ENCODE measurements around the gene PDZD2. TPM values are rescaled to one million over a fixed set of nuclear protein-coding genes. Genes with fewer than 3 reads are reported as not detected.

Gene PDZD2
- total and polyA plus RNA-seq, 2 experiments from 2014 or later, result 8.3 to 16.9 TPM

DNA sequence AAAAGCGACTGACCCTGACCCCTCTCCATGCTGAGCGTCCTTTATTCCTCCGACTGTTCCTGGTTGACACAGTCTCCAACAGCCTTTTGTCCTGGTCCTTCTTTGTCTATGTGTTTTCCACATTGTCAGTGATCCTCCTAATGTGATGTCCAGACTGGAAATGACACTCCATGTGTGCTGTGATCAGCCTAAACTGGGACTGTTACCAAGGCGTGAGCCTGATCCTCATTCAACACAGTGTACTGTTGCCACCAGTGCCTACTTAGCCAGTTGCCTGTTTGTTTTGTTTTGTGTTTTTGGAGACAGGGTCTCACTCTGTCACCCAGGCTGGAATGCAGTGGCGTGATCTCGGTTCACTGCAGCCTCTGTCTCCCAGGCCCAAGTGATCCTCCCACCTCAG, 343.1 kb downstream of the PDZD2 start:
- no peak overlapping the region for H2AFZ ChIP-seq
- H3K4me1 ChIP-seq (ENCODE audit: insufficient read depth), result peaks cover 6% of the 10 kb centered on the region
- no peaks in the 10 kb centered on the region for H3K36me3 Mint-ChIP-seq (ENCODE audit: low read depth)
- no peak overlapping the region for H3K4me3 Mint-ChIP-seq
- H3K27ac ChIP-seq (ENCODE audit: low read depth), result no peak overlapping the region
- no peaks in the 10 kb centered on the region; the same call in 1 of the 2 replicates for H3K9me2 ChIP-seq (ENCODE audit: insufficient read depth)
- no peak overlapping the region for H3K27ac Mint-ChIP-seq
- no peaks in the 10 kb centered on the region for H3K36me3 ChIP-seq (ENCODE audit: insufficient read depth)
- TF ChIP-seq POLR2AphosphoS5 (IDR thresholded peaks at IDR 0.05; ENCODE audit: low read depth) (no peak), ZNF114 (CRISPR knock-in tag; IDR thresholded peaks at IDR 0.05) (no peak), ETS1 (IDR thresholded peaks at IDR 0.05) (no peak), ZNF331 (CRISPR knock-in tag; IDR thresholded peaks at IDR 0.05; ENCODE audit: low read depth) (no peak), CREB1 (CRISPR knock-in tag; IDR thresholded peaks at IDR 0.05; ENCODE audit: low read depth) (no peak), EZH2 (IDR thresholded peaks at IDR 0.05; ENCODE audit: low read depth, unreplicated experiment) (no peak), NANOG (IDR thresholded peaks at IDR 0.05; ENCODE audit: borderline replicate concordance) (no peak), EZH2phosphoT487 (IDR thresholded peaks at IDR 0.05; ENCODE audit: unreplicated experiment) (no peak), CTCF (conservative IDR thresholded peaks at IDR 0.05; ENCODE audit: low read depth in 2 of 2) (no peak), JUNB (IDR thresholded peaks at IDR 0.05; ENCODE audit: unreplicated experiment) (no peak), STAT1 (IDR thresholded peaks at IDR 0.05; ENCODE audit: unreplicated experiment) (no peak), ZNF462 (CRISPR knock-in tag; IDR thresholded peaks at IDR 0.05) (no peak)
- TF ChIP-seq, protein P1, sequence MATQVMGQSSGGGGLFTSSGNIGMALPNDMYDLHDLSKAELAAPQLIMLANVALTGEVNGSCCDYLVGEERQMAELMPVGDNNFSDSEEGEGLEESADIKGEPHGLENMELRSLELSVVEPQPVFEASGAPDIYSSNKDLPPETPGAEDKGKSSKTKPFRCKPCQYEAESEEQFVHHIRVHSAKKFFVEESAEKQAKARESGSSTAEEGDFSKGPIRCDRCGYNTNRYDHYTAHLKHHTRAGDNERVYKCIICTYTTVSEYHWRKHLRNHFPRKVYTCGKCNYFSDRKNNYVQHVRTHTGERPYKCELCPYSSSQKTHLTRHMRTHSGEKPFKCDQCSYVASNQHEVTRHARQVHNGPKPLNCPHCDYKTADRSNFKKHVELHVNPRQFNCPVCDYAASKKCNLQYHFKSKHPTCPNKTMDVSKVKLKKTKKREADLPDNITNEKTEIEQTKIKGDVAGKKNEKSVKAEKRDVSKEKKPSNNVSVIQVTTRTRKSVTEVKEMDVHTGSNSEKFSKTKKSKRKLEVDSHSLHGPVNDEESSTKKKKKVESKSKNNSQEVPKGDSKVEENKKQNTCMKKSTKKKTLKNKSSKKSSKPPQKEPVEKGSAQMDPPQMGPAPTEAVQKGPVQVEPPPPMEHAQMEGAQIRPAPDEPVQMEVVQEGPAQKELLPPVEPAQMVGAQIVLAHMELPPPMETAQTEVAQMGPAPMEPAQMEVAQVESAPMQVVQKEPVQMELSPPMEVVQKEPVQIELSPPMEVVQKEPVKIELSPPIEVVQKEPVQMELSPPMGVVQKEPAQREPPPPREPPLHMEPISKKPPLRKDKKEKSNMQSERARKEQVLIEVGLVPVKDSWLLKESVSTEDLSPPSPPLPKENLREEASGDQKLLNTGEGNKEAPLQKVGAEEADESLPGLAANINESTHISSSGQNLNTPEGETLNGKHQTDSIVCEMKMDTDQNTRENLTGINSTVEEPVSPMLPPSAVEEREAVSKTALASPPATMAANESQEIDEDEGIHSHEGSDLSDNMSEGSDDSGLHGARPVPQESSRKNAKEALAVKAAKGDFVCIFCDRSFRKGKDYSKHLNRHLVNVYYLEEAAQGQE (IDR thresholded peaks at IDR 0.05; ENCODE audit: unreplicated experiment), result no peak
- ATAC-seq (no peak), DNase-seq (ENCODE audit: low spot score) (no peak)
- 0 out of 2 replicates have a peak, but pooled peaks cover 2% of the 10 kb centered on the region for H3K79me2 ChIP-seq (replicated peaks; ENCODE audit: insufficient read depth)
- H3K4me3 ChIP-seq, result no peak overlapping the region
- H3K9me3 Mint-ChIP-seq, result no peaks in the 10 kb centered on the region
- no peak overlapping the region for H3K4me2 ChIP-seq
- no peaks in the 10 kb centered on the region for H4K20me1 ChIP-seq (replicated peaks; ENCODE audit: insufficient read depth)
- peaks cover 3% of the 10 kb centered on the region for H3K27me3 Mint-ChIP-seq (ENCODE audit: insufficient read depth, low read depth, poor library complexity)
- no peaks in the 10 kb centered on the region for H3F3A ChIP-seq (replicated peaks; ENCODE audit: low read depth)
- H3K4me1 Mint-ChIP-seq, result peaks cover 8% of the 10 kb centered on the region; the same call in 2 of the 3 replicates
- H3K27me3 ChIP-seq (ENCODE audit: insufficient read depth), result no peaks in the 10 kb centered on the region

Data from GM23338 (cell line).